ENCODE data around the gene OPTC.
"Not testable (repeated sequence)": the region's sequence is repeated elsewhere in the genome, so short reads cannot be mapped to it uniquely, and the experiment has no call there.

Gene OPTC

GRCh38 chr1:203517426-203518110 lies 23.6 kb downstream of the OPTC start:
- no peak for DNase-seq (ENCODE audit: low spot score)

- DNase-seq (ENCODE audit: low spot score): not testable (repeated sequence)
Observed at GRCh38 chr1:203518139-203518538, 24.2 kb downstream of the OPTC start.

GRCh38 chr1:203518541-203518940 lies 24.6 kb downstream of the OPTC start:
- no peak for DNase-seq (ENCODE audit: low spot score)

GRCh38 chr1:203519053-203519840 lies 25.3 kb downstream of the OPTC start:
- DNase-seq (ENCODE audit: low spot score): no peak

GRCh38 chr1:203519896-203520295 lies 25.9 kb downstream of the OPTC start:
- no peak for DNase-seq (ENCODE audit: low spot score)

GRCh38 chr1:203520315-203520714 lies 26.4 kb downstream of the OPTC start:
- no peak for DNase-seq (ENCODE audit: low spot score)

- no peak for DNase-seq (ENCODE audit: low spot score)
Observed at GRCh38 chr1:203521074-203521794, 27.3 kb downstream of the OPTC start.

- no peak for DNase-seq (ENCODE audit: low spot score)
Observed at GRCh38 chr1:203521812-203522211, 27.9 kb downstream of the OPTC start.

GRCh38 chr1:203522237-203522636 lies 28.3 kb downstream of the OPTC start:
- DNase-seq (ENCODE audit: low spot score): no peak

- DNase-seq (ENCODE audit: low spot score): no peak
Observed at GRCh38 chr1:203523667-203524066, 29.7 kb downstream of the OPTC start.

GRCh38 chr1:203524152-203524551 lies 30.2 kb downstream of the OPTC start:
- DNase-seq (ENCODE audit: low spot score): no peak

GRCh38 chr1:203524824-203525223 lies 30.9 kb downstream of the OPTC start:
- no peak for DNase-seq (ENCODE audit: low spot score)

- DNase-seq (ENCODE audit: low spot score): no peak
Observed at GRCh38 chr1:203525685-203526084, 31.7 kb downstream of the OPTC start.

- DNase-seq (ENCODE audit: low spot score): no peak
Observed at GRCh38 chr1:203526130-203526529, 32.2 kb downstream of the OPTC start.

GRCh38 chr1:203526572-203526971 lies 32.6 kb downstream of the OPTC start:
- DNase-seq (ENCODE audit: low spot score): no peak

- DNase-seq (ENCODE audit: low spot score): no peak
Observed at GRCh38 chr1:203527013-203527412, 33.1 kb downstream of the OPTC start.

- DNase-seq (ENCODE audit: low spot score): no peak
Observed at GRCh38 chr1:203528063-203528462, 34.1 kb downstream of the OPTC start.

GRCh38 chr1:203528976-203529835 lies 35.3 kb downstream of the OPTC start:
- DNase-seq (ENCODE audit: low spot score): no peak

- no peak for DNase-seq (ENCODE audit: low spot score)
Observed at GRCh38 chr1:203531063-203531462, 37.1 kb downstream of the OPTC start.

- DNase-seq (ENCODE audit: low spot score): no peak
Observed at GRCh38 chr1:203534012-203534411, 40.1 kb downstream of the OPTC start.

GRCh38 chr1:203534526-203534925 lies 40.6 kb downstream of the OPTC start:
- no peak for DNase-seq (ENCODE audit: low spot score)

GRCh38 chr1:203536575-203536974 lies 42.6 kb downstream of the OPTC start:
- DNase-seq (ENCODE audit: low spot score): no peak
